HG02885 (cell line): Measurements from ENCODE around the gene DNHD1.
"Not testable (repeated sequence)": the region's sequence is repeated elsewhere in the genome, so short reads cannot be mapped to it uniquely, and the experiment has no call there.

Experiments used
- ATAC-seq: cut with Tn5 transposase; IDR thresholded peaks from one replicate; pipeline ENCODE4 v1.9.1; 2021; ENCODE audit warnings: mild to moderate bottlenecking; ENCODE audit not compliant: unreplicated experiment, poor library complexity

The DNHD1 gene

GRCh38 chr11:6481012-6481923 lies 15.8 kb upstream of the DNHD1 start, which contains the start of the genes ARFIP2 and TIMM10B:
TSS of gene ARFIP2 (minus strand) at chr11:6481331. CDS start at chr11:6480421, 910 bp downstream.
TSS of gene TIMM10B (plus strand) at chr11:6481501. CDS start at chr11:6481517, 16 bp downstream.
- ATAC-seq: peak; percentile 99

- no peak for ATAC-seq
Observed at GRCh38 chr11:6481924-6482275, 15.2 kb upstream of the DNHD1 start.

- ATAC-seq: no peak
Observed at GRCh38 chr11:6482441-6482840, 14.6 kb upstream of the DNHD1 start.

GRCh38 chr11:6483015-6483414 lies 14.1 kb upstream of the DNHD1 start:
- no peak for ATAC-seq

- ATAC-seq: no peak
Observed at GRCh38 chr11:6485661-6486060, 11.4 kb upstream of the DNHD1 start.

- ATAC-seq: no peak
Observed at GRCh38 chr11:6486256-6486655, 10.8 kb upstream of the DNHD1 start.

- ATAC-seq: no peak
Observed at GRCh38 chr11:6486938-6487337, 10.1 kb upstream of the DNHD1 start.

GRCh38 chr11:6488342-6488741 lies 8.7 kb upstream of the DNHD1 start:
- no peak for ATAC-seq

GRCh38 chr11:6488821-6489220 lies 8.3 kb upstream of the DNHD1 start:
- no peak for ATAC-seq

- ATAC-seq: no peak
Observed at GRCh38 chr11:6489306-6489705, 7.8 kb upstream of the DNHD1 start.

- no peak for ATAC-seq
Observed at GRCh38 chr11:6498121-6498520, 1.0 kb downstream of the DNHD1 start.

- no peak for ATAC-seq
Observed at GRCh38 chr11:6498544-6498943, 1.5 kb downstream of the DNHD1 start.

GRCh38 chr11:6502382-6502781 lies 5.3 kb downstream of the DNHD1 start:
- no peak for ATAC-seq

- ATAC-seq: no peak
Observed at GRCh38 chr11:6504166-6504565, 7.1 kb downstream of the DNHD1 start.

GRCh38 chr11:6505577-6506240 lies 8.6 kb downstream of the DNHD1 start:
- ATAC-seq: no peak

- ATAC-seq: no peak
Observed at GRCh38 chr11:6516865-6517264, 19.8 kb downstream of the DNHD1 start.

GRCh38 chr11:6520265-6520664 lies 23.2 kb downstream of the DNHD1 start:
- ATAC-seq: no peak

GRCh38 chr11:6521946-6522345 lies 24.9 kb downstream of the DNHD1 start:
- ATAC-seq: not testable (repeated sequence)

GRCh38 chr11:6523253-6523652 lies 26.2 kb downstream of the DNHD1 start:
- ATAC-seq: no peak

- peak; percentile 72 for ATAC-seq
Observed at GRCh38 chr11:6526411-6527135, 29.5 kb downstream of the DNHD1 start.

- no peak for ATAC-seq
Observed at GRCh38 chr11:6529266-6529665, 32.2 kb downstream of the DNHD1 start.
